RWPE2 (cell line): ENCODE measurements around the gene TET2.

Experiments used
- ATAC-seq: fragments of 200-7000 bp; cut with Tn5 transposase; 3 replicates; pipeline ENCODE4 v1.9.1; 2021; ENCODE audit warnings: low read depth
- DNase-seq: peaks from one replicate; pipeline ENCODE4 v3.0.0-alpha.2; 2020; ENCODE audit warnings: low spot score
- H3K27ac ChIP-seq: fragments of 450-650 bp; 2 replicates; pipeline ENCODE4 v1.5.1; 2017; ENCODE audit warnings: mild to moderate bottlenecking; ENCODE audit not compliant: poor library complexity, severe bottlenecking
- H3K27me3 ChIP-seq: fragments of 250-450 bp; sonication (Bioruptor Pico); 2 replicates; pipeline ENCODE4 v1.5.1; 2021; ENCODE audit warnings: mild to moderate bottlenecking, moderate library complexity; ENCODE audit not compliant: insufficient read depth, poor library complexity, severe bottlenecking
- H3K36me3 ChIP-seq: fragments of 250-450 bp; sonication (Bioruptor Pico); 2 replicates; pipeline ENCODE4 v1.5.1; 2020; ENCODE audit warnings: low read depth, mild to moderate bottlenecking, moderate library complexity
- H3K4me1 ChIP-seq: fragments of 250-450 bp; sonication (Bioruptor Pico); 2 replicates; pipeline ENCODE4 v1.5.1; 2021; ENCODE audit warnings: mild to moderate bottlenecking, moderate library complexity; ENCODE audit not compliant: insufficient read depth, poor library complexity, severe bottlenecking
- H3K4me3 ChIP-seq: fragments of 250-450 bp; sonication (Bioruptor Pico); 2 replicates; pipeline ENCODE4 v1.5.1; 2021; ENCODE audit warnings: mild to moderate bottlenecking, moderate library complexity; ENCODE audit not compliant: severe bottlenecking
- H3K9me3 ChIP-seq: fragments of 250-450 bp; sonication (Bioruptor Pico); 2 replicates; pipeline ENCODE4 v1.5.1; 2021; ENCODE audit warnings: mild to moderate bottlenecking, moderate library complexity; ENCODE audit not compliant: severe bottlenecking
- CTCF ChIP-seq: fragments of 450-650 bp; IDR thresholded peaks from one replicate; pipeline ENCODE4 v1.5.1; 2017; ENCODE audit warnings: mild to moderate bottlenecking, moderate library complexity; ENCODE audit not compliant: poor library complexity, severe bottlenecking

The TET2 gene

GRCh38 chr4:105146276-105147015 lies at the start of gene TET2:
Gene TET2 (plus strand): TSS chr4:105146876. CDS start chr4:105233943, 87,067 bp downstream.
- no peaks in the 10 kb centered on the region for H3K27me3 ChIP-seq

GRCh38 chr4:105102016-105102415 lies 44.7 kb upstream of the TET2 start:
- no peaks in the 10 kb centered on the region for H3K4me1 ChIP-seq
- TF ChIP-seq CTCF = no peak
- DNase-seq = no peak
- ATAC-seq = no peak
- H3K4me3 ChIP-seq = no peak overlapping the region
- H3K36me3 ChIP-seq = no peaks in the 10 kb centered on the region
- H3K9me3 ChIP-seq = no peaks in the 10 kb centered on the region
- H3K27me3 ChIP-seq = no peaks in the 10 kb centered on the region
- H3K27ac ChIP-seq = no peak overlapping the region

More at GRCh38 chr4:105146276-105147015, at the start of gene TET2:
- H3K36me3 ChIP-seq = no peaks in the 10 kb centered on the region
- ATAC-seq = peak; percentile 78
- peak within 1 kb of the TSS; percentile 63 for H3K27ac ChIP-seq
- H3K4me1 ChIP-seq = peaks cover 26% of the 10 kb centered on the region
- peak; percentile 57 for DNase-seq
- TF ChIP-seq CTCF = no peak
- no peaks in the 10 kb centered on the region for H3K9me3 ChIP-seq
- peak within 1 kb of the TSS; percentile 91 for H3K4me3 ChIP-seq

- TF ChIP-seq CTCF = no peak
- Histone ChIP-seq H3K9me3 (no peaks in the 10 kb centered on the region), H3K4me1 (no peaks in the 10 kb centered on the region), H3K27ac (no peak overlapping the region), H3K27me3 (no peaks in the 10 kb centered on the region), H3K36me3 (no peaks in the 10 kb centered on the region), H3K4me3 (no peak overlapping the region)
- DNase-seq (no peak), ATAC-seq (no peak)
Observed at GRCh38 chr4:105106426-105106825, 40.2 kb upstream of the TET2 start.

GRCh38 chr4:105107095-105107856 lies 39.4 kb upstream of the TET2 start:
- no peaks in the 10 kb centered on the region for H3K27me3 ChIP-seq
- no peak for TF ChIP-seq CTCF
- H3K9me3 ChIP-seq = no peaks in the 10 kb centered on the region
- no peaks in the 10 kb centered on the region for H3K4me1 ChIP-seq
- no peaks in the 10 kb centered on the region for H3K36me3 ChIP-seq
- H3K4me3 ChIP-seq = no peak overlapping the region
- ATAC-seq (no peak), DNase-seq (no peak)
- no peak overlapping the region for H3K27ac ChIP-seq

- Histone ChIP-seq H3K4me3 (no peak overlapping the region), H3K9me3 (no peaks in the 10 kb centered on the region), H3K36me3 (no peaks in the 10 kb centered on the region), H3K4me1 (no peaks in the 10 kb centered on the region), H3K27ac (no peak overlapping the region), H3K27me3 (no peaks in the 10 kb centered on the region)
- TF ChIP-seq CTCF = no peak
- ATAC-seq (no peak), DNase-seq (no peak)
Observed at GRCh38 chr4:105108971-105109370, 37.7 kb upstream of the TET2 start.
